OCI-LY7 (cell line): ENCODE data around the gene CCDC51. TPM values are rescaled to one million over a fixed set of nuclear protein-coding genes. Genes with fewer than 3 reads are reported as not detected.

Experiments
- BruUV-seq: library from RNA; stranded (reverse); fragments of 400-500 nt; replicated peaks from 2 replicates; lab custom pipeline; 2021; lab: Mats Ljungman, UMichigan
- CTCF ChIA-PET: fragments of 300-600 bp; sonication (Branson Sonifier 250); formaldehyde crosslinking; loops from one replicate; lab custom pipeline; 2022; ENCODE audit warnings: antibody characterized with exemption; ENCODE audit not compliant: unreplicated experiment; lab: Charles Lee
- POLR2A ChIA-PET: fragments of 300-600 bp; sonication (Branson Sonifier 250); formaldehyde crosslinking; loops from one replicate; lab custom pipeline; 2022; ENCODE audit warnings: antibody characterized with exemption; lab: Charles Lee
- DNase-seq: peaks from one replicate; pipeline ENCODE4 v3.0.0-alpha.2; 2015; ENCODE audit warnings: low spot score
- H2AFZ ChIP-seq: fragments of 200-600 bp; sonication (generic), shearing (Covaris generic); 2 replicates; pipeline ENCODE4 v1.6.1; 2014; ENCODE audit warnings: mild to moderate bottlenecking, antibody characterized with exemption, low read length, moderate library complexity
- H3K27ac ChIP-seq: fragments of 200-600 bp; sonication (generic); 2 replicates; pipeline ENCODE4 v1.5.1; 2014; ENCODE audit warnings: mixed run types, low read depth, mild to moderate bottlenecking, moderate library complexity, low read length, inconsistent platforms; ENCODE audit not compliant: poor library complexity, severe bottlenecking
- H3K36me3 ChIP-seq: fragments of 200-600 bp; sonication (generic); 2 replicates; pipeline ENCODE4 v1.6.1; 2014; ENCODE audit warnings: mild to moderate bottlenecking, antibody characterized with exemption, low read length, moderate library complexity, mixed read lengths; ENCODE audit not compliant: insufficient read depth
- H3K4me1 ChIP-seq: fragments of 200-600 bp; sonication (generic); 2 replicates; pipeline ENCODE4 v1.5.1; 2014; ENCODE audit warnings: mild to moderate bottlenecking, low read length; ENCODE audit not compliant: insufficient read depth, poor library complexity, severe bottlenecking
- H3K4me2 ChIP-seq: fragments of 200-600 bp; sonication (generic); 2 replicates; pipeline ENCODE4 v1.6.1; 2014; ENCODE audit warnings: mild to moderate bottlenecking, low read length
- H3K4me3 ChIP-seq: fragments of 200-600 bp; sonication (generic); 2 replicates; pipeline ENCODE4 v1.5.1; 2014; ENCODE audit warnings: mild to moderate bottlenecking, low read depth, low read length; ENCODE audit not compliant: poor library complexity, severe bottlenecking
- H3K79me2 ChIP-seq: fragments of 200-600 bp; sonication (generic); 2 replicates; pipeline ENCODE4 v1.6.1; 2016; ENCODE audit warnings: low read depth, mild to moderate bottlenecking, low read length, moderate library complexity, mixed read lengths; ENCODE audit not compliant: insufficient read depth
- H3K9me2 ChIP-seq: fragments of 200-600 bp; sonication (generic); 2 replicates; pipeline ENCODE4 v1.6.1; 2016; ENCODE audit warnings: mild to moderate bottlenecking, low read length, mixed read lengths; ENCODE audit not compliant: insufficient read depth
- H3K9me3 ChIP-seq: fragments of 200-600 bp; sonication (generic); 2 replicates; pipeline ENCODE4 v1.6.1; 2014; ENCODE audit warnings: mild to moderate bottlenecking, mixed run types, low read length, mixed read lengths
- H4K20me1 ChIP-seq: fragments of 200-600 bp; sonication (generic); 2 replicates; pipeline ENCODE4 v1.6.1; 2014; ENCODE audit warnings: mild to moderate bottlenecking, antibody characterized with exemption, low read length, moderate library complexity, mixed read lengths; ENCODE audit not compliant: insufficient read depth
- EZH2phosphoT487 ChIP-seq: fragments of 200-600 bp; sonication (generic); IDR thresholded peaks from 2 replicates; pipeline ENCODE4 v1.6.1; 2018; ENCODE audit warnings: low read depth, borderline replicate concordance, mild to moderate bottlenecking, mixed run types, antibody characterized with exemption, low read length, moderate library complexity, mixed read lengths
- intact Hi-C: fragments of 100-400 bp; cut with micrococcal nuclease; formaldehyde crosslinking; loops from one replicate; pipeline ENCODE4 v1.10.0; 2022; ENCODE audit not compliant: unreplicated experiment
- total RNA-seq, 2 experiments: library from RNA; depleted of rRNA in 1 of 2; stranded (reverse); fragments of >200 nt in 1 of 2; shearing (Covaris generic) in 1 of 2; gene quantifications; 2 replicates each; pipeline ENCODE4 v1.2.3, GENCODE V29; 2014 to 2022
- TF ChIP-seq, protein P1 (sequence below): fragments of 200-600 bp; sonication (generic); conservative IDR thresholded peaks from 2 replicates; pipeline ENCODE4 v1.5.1; 2014; ENCODE audit warnings: mild to moderate bottlenecking, antibody characterized with exemption, low read length, moderate library complexity, mixed read lengths

The CCDC51 gene
- total RNA-seq, 2 experiments from 2014 or later = 23.0 to 24.9 TPM

GRCh38 chr3:48456456-48456855 is 16.5 kb upstream of the CCDC51 start:
- no peaks in the 10 kb centered on the region for H4K20me1 ChIP-seq
- ChIA-PET CTCF (no interaction called here), POLR2A (interaction anchor here (0.7 kb wide), 1 partner anchor 29 kb away, joined by 3 read pairs; no protein-coding TSS in a partner anchor)
- H3K36me3 ChIP-seq = peaks cover 94% of the 10 kb centered on the region
- BruUV-seq = no TSS peak
- H2AFZ ChIP-seq = no peak overlapping the region
- no peaks in the 10 kb centered on the region for H3K4me1 ChIP-seq
- H3K9me2 ChIP-seq = no peaks in the 10 kb centered on the region
- H3K4me3 ChIP-seq = no peak overlapping the region
- H3K27ac ChIP-seq = no peak overlapping the region
- intact Hi-C loops = no loop called here
- no peaks in the 10 kb centered on the region for H3K9me3 ChIP-seq
- H3K4me2 ChIP-seq = no peak overlapping the region
- DNase-seq = no peak
- TF ChIP-seq EZH2phosphoT487 = no peak
- TF ChIP-seq, protein P1, sequence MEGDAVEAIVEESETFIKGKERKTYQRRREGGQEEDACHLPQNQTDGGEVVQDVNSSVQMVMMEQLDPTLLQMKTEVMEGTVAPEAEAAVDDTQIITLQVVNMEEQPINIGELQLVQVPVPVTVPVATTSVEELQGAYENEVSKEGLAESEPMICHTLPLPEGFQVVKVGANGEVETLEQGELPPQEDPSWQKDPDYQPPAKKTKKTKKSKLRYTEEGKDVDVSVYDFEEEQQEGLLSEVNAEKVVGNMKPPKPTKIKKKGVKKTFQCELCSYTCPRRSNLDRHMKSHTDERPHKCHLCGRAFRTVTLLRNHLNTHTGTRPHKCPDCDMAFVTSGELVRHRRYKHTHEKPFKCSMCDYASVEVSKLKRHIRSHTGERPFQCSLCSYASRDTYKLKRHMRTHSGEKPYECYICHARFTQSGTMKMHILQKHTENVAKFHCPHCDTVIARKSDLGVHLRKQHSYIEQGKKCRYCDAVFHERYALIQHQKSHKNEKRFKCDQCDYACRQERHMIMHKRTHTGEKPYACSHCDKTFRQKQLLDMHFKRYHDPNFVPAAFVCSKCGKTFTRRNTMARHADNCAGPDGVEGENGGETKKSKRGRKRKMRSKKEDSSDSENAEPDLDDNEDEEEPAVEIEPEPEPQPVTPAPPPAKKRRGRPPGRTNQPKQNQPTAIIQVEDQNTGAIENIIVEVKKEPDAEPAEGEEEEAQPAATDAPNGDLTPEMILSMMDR = no peak
- no peaks in the 10 kb centered on the region for H3K79me2 ChIP-seq

GRCh38 chr3:48451270-48451669 is 11.4 kb upstream of the CCDC51 start:
- ChIA-PET POLR2A (interaction anchor here (0.5 to 1.8 kb wide), 2 partner anchors 11 to 76 kb away, joined by 4 to 5 read pairs; partner anchors contain the start of genes CCDC51 and TMA7), CTCF (no interaction called here)
- no peak for DNase-seq
- Histone ChIP-seq H3K9me3 (no peaks in the 10 kb centered on the region), H3K9me2 (no peaks in the 10 kb centered on the region), H2AFZ (no peak overlapping the region), H3K27ac (no peak overlapping the region), H3K4me3 (no peak overlapping the region), H3K4me1 (peaks cover 16% of the 10 kb centered on the region), H3K4me2 (no peak overlapping the region), H4K20me1 (no peaks in the 10 kb centered on the region), H3K36me3 (peaks cover 68% of the 10 kb centered on the region), H3K79me2 (peaks cover 22% of the 10 kb centered on the region; the same call in 1 of the 2 replicates)
- no TSS peak for BruUV-seq
- TF ChIP-seq, protein P1 = no peak
- TF ChIP-seq EZH2phosphoT487 = no peak
- intact Hi-C loops = no loop called here
